C4-2B (cell line): Measurements from ENCODE around the gene SLC13A2.

Source experiments
- H3K27ac ChIP-seq: fragments of 450-650 bp; 2 replicates; pipeline ENCODE4 v1.5.1; 2017
- CTCF ChIP-seq: fragments of 450-650 bp; conservative IDR thresholded peaks from 2 replicates; pipeline ENCODE4 v1.5.1; 2017; ENCODE audit warnings: mild to moderate bottlenecking
- ZFX ChIP-seq: fragments of 450-650 bp; IDR thresholded peaks from 2 replicates; pipeline ENCODE4 v1.6.1; 2017

Gene SLC13A2

GRCh38 chr17:28511858-28512461 lies 38.5 kb downstream of the SLC13A2 start:
- no peak overlapping the region for H3K27ac ChIP-seq

GRCh38 chr17:28513476-28513875 lies 40.0 kb downstream of the SLC13A2 start:
- no peak for TF ChIP-seq CTCF
- no peak for TF ChIP-seq ZFX
- no peak overlapping the region for H3K27ac ChIP-seq

More at GRCh38 chr17:28511858-28512461, 38.5 kb downstream of the SLC13A2 start:
- TF ChIP-seq CTCF (no peak), ZFX (no peak)

GRCh38 chr17:28514561-28515002 lies 41.1 kb downstream of the SLC13A2 start:
- no peak overlapping the region for H3K27ac ChIP-seq
- TF ChIP-seq CTCF, result no peak

GRCh38 chr17:28515518-28515917 lies 42.1 kb downstream of the SLC13A2 start:
- TF ChIP-seq CTCF (no peak), ZFX (no peak)
- no peak overlapping the region for H3K27ac ChIP-seq

GRCh38 chr17:28518132-28518531 lies 44.7 kb downstream of the SLC13A2 start:
- H3K27ac ChIP-seq, result no peak overlapping the region
- TF ChIP-seq ZFX (no peak), CTCF (no peak)

GRCh38 chr17:28518578-28518977 lies 45.1 kb downstream of the SLC13A2 start:
- H3K27ac ChIP-seq, result no peak overlapping the region
- TF ChIP-seq ZFX, result no peak
- no peak for TF ChIP-seq CTCF

GRCh38 chr17:28519236-28519635 lies 45.8 kb downstream of the SLC13A2 start:
- no peak for TF ChIP-seq CTCF
- no peak for TF ChIP-seq ZFX
- no peak overlapping the region for H3K27ac ChIP-seq
